Measurements from ENCODE around the gene NRARP.
"Not testable (repeated sequence)": the region's sequence is repeated elsewhere in the genome, so short reads cannot be mapped to it uniquely, and the experiment has no call there.

Gene NRARP

DNA sequence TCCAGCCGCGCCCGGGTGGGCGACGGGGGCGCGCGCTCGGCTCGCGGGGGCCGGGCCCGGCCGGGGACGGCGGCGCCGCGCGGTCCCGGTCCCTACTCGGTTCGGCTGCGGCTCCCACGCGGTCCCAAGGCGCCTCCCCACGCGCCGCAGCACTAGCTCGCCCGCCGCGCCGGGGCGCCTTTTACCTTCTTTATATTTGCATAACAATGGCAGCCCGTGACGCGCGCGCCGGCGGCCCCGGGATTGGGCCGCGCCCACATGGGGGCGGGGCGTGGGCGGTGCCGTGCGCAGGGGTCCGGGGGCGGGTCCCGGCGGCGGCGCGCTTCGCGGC, at the start of gene NRARP:
TSS of gene NRARP (minus strand) at position 154 of the 331 bp plus-strand sequence. CDS start 343 bp downstream, outside the sequence.
- DNase-seq: no peak

DNA sequence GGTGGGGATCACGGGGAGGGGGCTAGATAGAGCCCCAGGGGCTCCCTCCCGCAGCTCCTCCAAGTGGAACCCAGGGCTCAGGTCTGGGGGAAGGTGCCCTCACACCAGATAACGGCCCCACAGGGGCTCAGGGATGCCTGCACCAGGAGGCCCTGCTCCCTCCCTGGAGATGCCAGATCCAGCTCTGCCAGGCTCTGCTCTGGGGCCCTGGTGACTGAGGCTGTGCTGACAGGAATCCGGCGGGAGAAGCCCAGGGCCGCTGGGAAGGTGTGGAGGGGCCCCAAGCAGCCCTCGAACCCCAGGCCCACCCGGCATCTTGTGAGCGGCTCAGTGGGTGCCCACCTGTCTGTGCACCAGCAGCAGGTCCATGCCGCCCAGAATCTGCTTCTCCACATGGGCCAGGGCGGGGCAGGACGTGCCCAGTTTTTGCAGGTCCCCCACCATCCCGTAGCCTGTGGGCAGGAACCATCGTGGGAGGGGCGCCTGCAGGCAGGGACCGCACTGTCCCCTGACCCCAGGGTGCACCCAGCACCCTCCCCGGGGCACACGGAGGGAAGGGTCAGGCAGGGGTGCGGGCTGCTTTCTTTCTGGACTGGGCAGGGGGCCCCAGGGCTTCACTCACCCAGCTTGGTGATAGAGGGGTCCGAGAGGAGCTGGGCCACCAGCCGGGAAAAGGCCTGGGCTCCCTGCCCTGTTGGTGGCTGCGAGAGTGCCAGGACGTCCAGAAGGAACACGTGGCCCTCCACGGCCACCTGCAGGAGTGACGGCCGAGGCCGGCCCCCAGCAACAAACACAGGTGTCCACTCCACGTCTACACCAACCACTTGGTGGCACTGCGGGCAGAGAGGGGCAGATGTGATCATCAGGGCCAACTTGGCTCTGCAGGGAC, 48.9 kb upstream of the NRARP start:
- no peak for DNase-seq

GRCh38 chr9:137349471-137350033, 47.5 kb upstream of the NRARP start:
- DNase-seq: no peak

- DNase-seq: no peak
Measured at GRCh38 chr9:137348769-137349470, 46.8 kb upstream of the NRARP start.

DNA sequence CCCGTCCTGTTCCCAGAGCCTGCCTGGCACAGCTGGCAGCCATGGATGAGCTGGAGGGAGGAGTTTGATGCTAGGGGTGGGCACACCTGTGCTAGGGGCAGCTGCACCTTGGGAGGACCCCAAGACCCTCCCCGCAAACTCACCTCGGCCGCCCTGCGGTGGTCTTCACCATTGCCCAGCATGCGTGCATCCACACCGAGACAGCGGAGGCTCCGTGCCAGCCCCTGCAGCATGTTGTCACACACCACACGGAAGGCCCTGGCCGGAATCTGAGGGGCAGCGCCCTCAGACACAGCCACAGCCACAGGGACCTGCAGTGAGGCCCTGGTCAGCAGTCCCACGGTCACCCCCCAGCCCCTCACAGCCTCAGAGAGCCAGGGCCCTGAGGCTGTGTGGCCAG, 45.9 kb upstream of the NRARP start:
- DNase-seq: no peak

- DNase-seq: no peak
Measured at GRCh38 chr9:137342482-137342881, 40.4 kb upstream of the NRARP start.

DNA sequence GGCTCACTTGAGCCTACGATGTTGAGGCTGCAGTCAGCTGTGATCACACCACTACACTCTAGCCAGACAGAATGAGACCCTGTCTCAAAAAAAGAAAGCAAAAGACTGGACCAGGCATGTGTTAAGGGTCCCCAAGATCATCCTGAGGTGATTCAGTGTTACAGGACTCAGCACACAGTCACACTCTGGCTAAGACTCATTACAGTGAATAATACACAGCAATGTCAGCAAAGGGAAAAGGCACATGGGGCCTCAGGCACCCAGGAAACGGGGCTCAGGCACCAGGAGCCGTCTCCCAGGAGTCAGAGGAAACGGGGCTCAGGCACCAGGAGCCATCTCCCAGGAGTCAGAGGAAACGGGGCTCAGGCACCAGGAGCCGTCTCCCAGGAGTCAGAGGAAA, 39.2 kb upstream of the NRARP start:
- no peak for DNase-seq

GRCh38 chr9:137339908-137340462, 37.9 kb upstream of the NRARP start:
- DNase-seq: not testable (repeated sequence)

- DNase-seq: no peak
Measured at GRCh38 chr9:137339045-137339907, 37.2 kb upstream of the NRARP start.

DNA sequence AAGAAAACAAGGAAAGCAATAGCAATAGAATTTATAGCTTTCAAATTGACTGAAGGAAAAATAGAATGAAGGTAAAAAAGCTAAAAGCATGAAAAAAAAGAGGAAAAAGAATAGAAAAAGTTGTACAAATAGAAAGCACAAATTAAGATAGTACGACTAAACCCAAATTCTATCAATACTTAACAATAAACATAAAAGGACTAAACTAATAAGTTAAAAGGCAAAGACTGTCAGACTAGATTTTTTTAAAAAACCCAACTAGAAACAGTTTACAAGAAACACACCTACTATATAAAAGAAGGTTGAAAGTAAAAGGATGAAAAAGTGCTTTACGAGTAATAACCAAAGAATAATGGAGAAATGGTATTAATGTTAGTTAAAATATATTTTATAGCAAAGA, 34.7 kb upstream of the NRARP start:
- DNase-seq: no peak

DNA sequence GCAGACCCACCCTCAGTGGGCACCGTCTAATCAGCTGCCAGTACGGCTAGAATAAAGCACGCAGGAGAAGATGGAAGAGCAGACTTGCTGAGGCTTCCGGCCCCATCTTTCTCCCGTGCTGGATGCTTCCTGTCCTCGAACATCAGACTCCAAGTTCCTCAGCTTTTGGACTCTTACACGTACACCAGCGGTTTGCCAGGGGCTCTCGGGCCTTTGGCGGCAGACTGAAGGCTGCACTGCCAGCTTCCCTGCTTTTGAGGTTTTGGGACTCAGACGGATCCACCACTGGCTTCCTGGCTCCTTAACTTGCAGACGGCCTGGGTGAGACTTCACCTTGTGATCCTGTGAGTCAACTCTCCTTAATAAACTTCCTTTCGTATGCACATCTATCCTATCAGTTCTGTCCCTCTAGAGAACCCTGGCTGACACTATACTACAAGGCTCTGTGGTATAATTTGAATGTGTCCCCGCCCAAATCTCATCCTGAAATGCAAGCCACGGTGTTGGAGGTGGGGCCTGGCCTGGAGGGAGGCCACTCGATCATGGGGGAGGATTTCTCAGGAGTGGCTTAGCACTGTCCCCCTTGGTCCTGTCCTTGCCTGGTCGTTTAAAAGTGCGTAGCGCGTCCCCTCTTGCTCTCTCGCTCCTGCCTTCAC, 31.1 kb upstream of the NRARP start:
- DNase-seq: no peak

DNA sequence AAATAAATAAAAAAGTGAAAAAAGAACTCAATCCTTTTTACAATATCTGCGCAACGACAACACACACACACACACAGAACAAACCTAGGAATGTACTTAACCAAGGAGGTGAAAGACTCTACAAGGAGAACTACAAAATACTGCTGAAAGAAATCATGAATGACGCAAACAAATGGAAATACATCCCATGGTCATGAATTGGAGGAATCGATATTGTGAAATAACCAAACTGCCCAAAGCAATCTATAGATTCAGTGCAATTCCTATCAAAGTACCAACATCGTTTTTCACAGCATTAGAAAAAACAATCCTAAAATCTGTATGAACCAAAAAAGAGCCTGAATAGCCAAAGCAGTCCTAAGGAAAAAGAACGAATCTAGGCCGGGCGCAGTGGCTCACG, 29.9 kb upstream of the NRARP start:
- DNase-seq: no peak

- DNase-seq: no peak
Measured at GRCh38 chr9:137330689-137331088, 28.6 kb upstream of the NRARP start.

GRCh38 chr9:137329590-137329989, 27.5 kb upstream of the NRARP start:
- not testable (repeated sequence) for DNase-seq

DNA sequence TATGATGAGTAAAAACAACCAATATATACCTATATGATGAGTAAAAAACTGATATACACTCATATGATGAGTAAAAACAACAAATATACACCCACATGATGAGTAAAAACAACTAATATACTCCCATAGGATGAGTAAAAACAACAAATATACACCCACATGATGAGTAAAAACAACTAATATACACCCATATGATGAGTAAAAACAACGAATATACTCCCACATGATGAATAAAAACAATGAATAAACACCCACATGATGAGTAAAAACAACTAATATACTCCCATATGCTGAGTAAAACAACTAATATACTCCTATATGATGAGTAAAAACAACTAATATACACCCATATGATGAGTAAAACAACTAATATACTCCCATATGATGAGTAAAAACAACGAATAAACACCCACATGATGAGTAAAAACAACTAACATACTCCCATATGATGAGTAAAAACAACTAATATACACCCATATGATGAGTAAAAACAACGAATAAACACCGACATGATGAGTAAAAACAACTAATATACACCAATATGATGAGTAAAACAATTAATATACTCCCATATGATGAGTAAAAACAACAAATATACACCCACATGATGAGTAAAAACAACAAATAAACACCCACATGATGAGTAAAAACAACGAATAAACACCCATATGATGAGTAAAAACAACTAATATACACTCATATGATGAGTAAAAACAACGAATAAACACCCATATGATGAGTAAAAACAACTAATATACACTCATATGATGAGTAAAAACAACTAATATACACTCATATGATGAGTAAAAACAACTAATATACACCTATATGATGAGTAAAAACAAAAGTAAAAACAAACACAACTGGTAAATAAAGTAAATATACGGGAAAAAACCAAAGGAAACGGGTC, 25.8 kb upstream of the NRARP start:
- DNase-seq: not testable (repeated sequence)

DNA sequence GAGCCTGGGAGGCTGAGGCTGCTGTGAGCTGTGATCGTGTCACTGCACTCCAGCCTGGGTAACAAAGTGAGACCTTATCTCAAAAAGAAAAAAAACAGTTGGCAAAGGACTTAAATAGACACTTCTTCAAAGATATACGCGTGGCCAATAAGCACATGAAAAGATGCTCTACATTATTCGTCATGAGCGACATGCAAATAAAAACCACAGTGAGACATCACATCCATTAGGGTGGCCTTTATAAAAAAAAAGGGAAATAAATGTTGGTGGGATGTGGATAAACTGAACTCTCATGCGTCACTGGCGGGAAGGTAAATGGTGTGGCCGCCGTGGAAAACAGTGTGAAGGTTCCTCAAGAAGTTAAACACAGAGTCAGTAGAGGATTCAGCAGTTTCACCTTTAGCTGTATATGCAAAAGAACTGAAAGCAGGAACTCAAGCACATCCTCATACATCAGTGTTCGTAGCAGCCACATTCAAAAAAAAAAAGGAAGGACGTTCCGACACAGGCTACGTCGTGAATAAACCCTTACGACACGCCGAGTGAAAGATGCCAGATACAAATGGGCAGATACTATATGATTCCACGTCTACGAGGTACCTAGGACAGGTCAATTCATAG, 24.5 kb upstream of the NRARP start:
- DNase-seq: no peak

DNA sequence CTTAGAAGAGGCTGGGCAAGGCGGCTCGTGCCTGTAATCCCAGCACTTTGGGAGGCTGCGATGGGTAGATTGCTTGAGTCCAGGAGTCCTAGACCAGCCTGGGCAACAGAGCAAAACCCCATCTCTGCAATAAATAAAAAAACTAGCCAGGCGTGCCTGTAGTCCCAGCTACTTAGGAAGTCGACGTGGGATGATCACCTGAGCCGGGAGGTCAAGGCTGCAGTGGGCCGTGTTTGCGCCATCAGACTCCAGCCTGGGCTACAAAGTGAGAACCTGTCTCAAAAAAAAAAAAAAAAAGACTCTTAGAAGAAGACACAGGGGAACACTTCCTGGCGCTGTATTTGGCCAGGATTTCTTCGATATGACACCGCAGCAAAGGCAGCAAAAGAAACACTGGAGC, 23.7 kb upstream of the NRARP start:
- DNase-seq: no peak

- no peak for DNase-seq
Measured at GRCh38 chr9:137325124-137325523, 23.1 kb upstream of the NRARP start.

DNA sequence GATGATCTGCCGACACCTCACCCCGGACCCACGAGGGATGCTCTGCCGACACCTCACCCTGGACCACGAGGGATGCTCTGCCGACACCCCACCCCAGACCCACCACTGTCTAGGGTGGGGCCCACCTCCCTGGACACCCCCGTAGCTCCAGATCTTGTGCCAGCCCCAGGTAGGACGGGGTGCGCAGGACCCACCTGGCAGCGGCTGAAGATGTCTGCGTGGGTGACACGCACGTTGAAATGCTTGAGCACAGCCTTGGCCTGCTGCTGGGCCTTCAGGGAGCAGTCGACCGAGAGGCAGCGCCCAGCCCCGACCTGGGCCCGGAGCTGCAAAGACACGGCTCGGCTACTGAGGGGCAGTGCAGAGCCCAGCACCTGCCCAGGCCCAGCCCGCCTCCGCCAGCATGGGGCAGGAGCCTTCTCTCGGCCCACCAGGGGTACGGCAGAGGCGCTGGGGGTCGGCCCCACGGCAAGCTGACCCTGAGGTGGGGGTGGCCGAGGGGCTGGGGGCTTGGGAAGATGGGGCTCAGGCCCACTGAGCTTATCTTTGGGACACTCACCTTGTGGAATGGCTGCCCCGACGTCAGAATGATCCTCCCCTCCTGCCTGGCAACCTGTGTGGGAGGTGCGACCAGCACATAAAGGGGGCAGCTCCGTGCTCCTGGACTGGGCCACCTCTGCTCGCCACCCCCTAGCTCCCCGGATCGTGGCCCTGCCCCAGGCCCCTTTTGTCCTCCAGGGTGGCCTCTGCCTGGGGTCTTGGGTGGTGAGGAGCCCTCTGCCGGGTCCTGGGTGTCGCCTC, 21.7 kb upstream of the NRARP start:
- DNase-seq: no peak

All from retina (tissue), 1 donor.